T-helper 17 cell (primary cell): Measurements from ENCODE around the gene PGAM4. TPM values are rescaled to one million over a fixed set of nuclear protein-coding genes. Genes with fewer than 3 reads are reported as not detected.
A peak's percentile ranks its signal among the peaks of the same experiment; 100 is the strongest.
"Not testable (repeated sequence)": the region's sequence is repeated elsewhere in the genome, so short reads cannot be mapped to it uniquely, and the experiment has no call there.

ENCODE experiments used
- ATAC-seq: fragments of 150-1000 bp; cut with Tn5 transposase; 2 replicates; pipeline ENCODE4 v1.10.0; 2021; ENCODE audit warnings: mild to moderate bottlenecking, moderate library complexity
- DNase-seq, 3 donors: peaks; one replicate each; pipeline versions ENCODE4 v3.0.0 to v3.0.0-alpha.2; 2020 to 2021
- H3K9me3 ChIP-seq: one replicate; pipeline ENCODE4 v1.7.0; 2013; ENCODE audit warnings: low read length, mild to moderate bottlenecking; ENCODE audit not compliant: control insufficient read depth, poor library complexity, severe bottlenecking
- H3K27ac Mint-ChIP-seq: one replicate; pipeline ENCODE4 v1.8.0; 2022; ENCODE audit warnings: mild to moderate bottlenecking, moderate library complexity, mixed read lengths
- H3K27me3 Mint-ChIP-seq: one replicate; pipeline ENCODE4 v1.8.0; 2022; ENCODE audit warnings: mixed read lengths
- H3K36me3 Mint-ChIP-seq: one replicate; pipeline ENCODE4 v1.8.0; 2022; ENCODE audit warnings: low read depth, mixed read lengths
- H3K4me1 Mint-ChIP-seq: one replicate; pipeline ENCODE4 v1.8.0; 2022; ENCODE audit warnings: mild to moderate bottlenecking, mixed read lengths
- H3K4me3 Mint-ChIP-seq: one replicate; pipeline ENCODE4 v1.8.0; 2022; ENCODE audit warnings: mild to moderate bottlenecking, moderate library complexity, mixed read lengths
- total RNA-seq, 4 donors: library from RNA in 2 of 4; stranded (reverse) in 2 of 4; gene quantifications; one replicate each; pipeline ENCODE4 v1.2.3 and lab custom pipeline; 2022 to 2026

Gene PGAM4
- total RNA-seq, 2 donors from 2014 or later: not detected

- H3K27ac Mint-ChIP-seq: no peak overlapping the region
- H3K36me3 Mint-ChIP-seq: no peaks in the 10 kb centered on the region
- no peaks in the 10 kb centered on the region for H3K9me3 ChIP-seq
- peaks cover 2% of the 10 kb centered on the region for H3K4me1 Mint-ChIP-seq
- ATAC-seq (no peak), DNase-seq (no peak)
- H3K4me3 Mint-ChIP-seq: no peak overlapping the region
- no peaks in the 10 kb centered on the region for H3K27me3 Mint-ChIP-seq
Observed at GRCh38 chrX:77949840-77950239, 19.6 kb downstream of the PGAM4 start.

DNA sequence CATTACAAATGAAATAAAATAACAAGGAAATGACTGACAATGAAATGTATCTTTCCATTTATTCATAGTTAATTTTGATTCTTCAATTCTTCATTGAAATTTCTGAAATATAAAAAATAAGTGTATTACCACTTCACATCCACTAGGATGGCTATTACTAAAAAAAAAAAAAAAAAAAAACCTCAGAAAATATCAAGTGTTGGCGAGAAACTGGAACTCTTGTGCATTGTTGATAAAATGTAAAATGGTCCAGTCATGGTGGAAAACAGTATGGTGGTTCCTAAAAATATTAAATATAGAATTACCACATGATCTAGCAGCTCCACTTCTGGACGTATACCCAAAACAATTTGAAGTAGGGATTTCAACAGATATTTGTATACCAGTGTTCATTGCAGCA lies 22.9 kb downstream of the PGAM4 start:
- peaks cover 2% of the 10 kb centered on the region for H3K4me1 Mint-ChIP-seq
- no peak overlapping the region for H3K27ac Mint-ChIP-seq
- ATAC-seq (no peak), DNase-seq (no peak)
- H3K9me3 ChIP-seq: no peaks in the 10 kb centered on the region
- no peaks in the 10 kb centered on the region for H3K36me3 Mint-ChIP-seq
- no peak overlapping the region for H3K4me3 Mint-ChIP-seq
- no peaks in the 10 kb centered on the region for H3K27me3 Mint-ChIP-seq

- Mint-ChIP-seq H3K27me3 (no peaks in the 10 kb centered on the region), H3K4me3 (no peak overlapping the region), H3K4me1 (peaks cover 2% of the 10 kb centered on the region), H3K27ac (no peak overlapping the region), H3K36me3 (no peaks in the 10 kb centered on the region)
- no peaks in the 10 kb centered on the region for H3K9me3 ChIP-seq
- no peak for ATAC-seq
- DNase-seq: no peak
Observed at GRCh38 chrX:77945910-77946545, 23.4 kb downstream of the PGAM4 start.

DNA sequence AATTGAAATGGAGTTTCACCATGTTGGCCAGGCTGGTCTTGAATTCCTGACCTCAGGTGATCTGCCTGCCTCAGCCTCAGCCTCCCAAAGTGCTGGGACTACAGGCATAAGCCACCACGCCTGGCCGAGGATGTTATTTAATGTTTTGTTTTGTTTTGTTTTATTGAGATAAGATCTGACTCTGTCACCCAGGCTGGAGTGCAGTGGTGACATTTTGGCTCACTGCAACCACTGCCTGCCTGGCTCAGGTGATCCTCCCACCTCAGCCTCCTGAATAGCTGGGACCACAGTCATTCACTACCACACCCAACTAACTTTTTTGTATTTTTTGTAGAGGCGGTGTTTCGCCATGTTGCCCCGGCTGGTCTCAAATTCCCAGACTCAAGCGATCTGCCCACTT lies 24.4 kb downstream of the PGAM4 start:
- not testable (repeated sequence) for H3K36me3 Mint-ChIP-seq, H3K4me3 Mint-ChIP-seq, H3K27ac Mint-ChIP-seq, H3K27me3 Mint-ChIP-seq, ATAC-seq, DNase-seq, H3K9me3 ChIP-seq, H3K4me1 Mint-ChIP-seq

GRCh38 chrX:77938083-77938680 lies 31.3 kb downstream of the PGAM4 start:
- Mint-ChIP-seq H3K36me3 (no peaks in the 10 kb centered on the region), H3K4me3 (no peak overlapping the region), H3K4me1 (peaks cover 3% of the 10 kb centered on the region), H3K27me3 (no peaks in the 10 kb centered on the region), H3K27ac (no peak overlapping the region)
- ATAC-seq (no peak), DNase-seq (no peak)
- no peaks in the 10 kb centered on the region for H3K9me3 ChIP-seq

- ATAC-seq (no peak), DNase-seq (no peak)
- H3K4me1 Mint-ChIP-seq: peaks cover 2% of the 10 kb centered on the region
- no peaks in the 10 kb centered on the region for H3K9me3 ChIP-seq
- no peak overlapping the region for H3K27ac Mint-ChIP-seq
- no peaks in the 10 kb centered on the region for H3K36me3 Mint-ChIP-seq
- no peaks in the 10 kb centered on the region for H3K27me3 Mint-ChIP-seq
- no peak overlapping the region for H3K4me3 Mint-ChIP-seq
Observed at GRCh38 chrX:77937291-77937690, 32.1 kb downstream of the PGAM4 start.

GRCh38 chrX:77936299-77936698 lies 33.1 kb downstream of the PGAM4 start:
- Mint-ChIP-seq H3K27ac (peak overlapping the region; percentile 37), H3K27me3 (no peaks in the 10 kb centered on the region), H3K36me3 (no peaks in the 10 kb centered on the region), H3K4me1 (peaks cover 2% of the 10 kb centered on the region), H3K4me3 (no peak overlapping the region)
- DNase-seq: no peak
- ATAC-seq: no peak
- no peaks in the 10 kb centered on the region for H3K9me3 ChIP-seq

DNA sequence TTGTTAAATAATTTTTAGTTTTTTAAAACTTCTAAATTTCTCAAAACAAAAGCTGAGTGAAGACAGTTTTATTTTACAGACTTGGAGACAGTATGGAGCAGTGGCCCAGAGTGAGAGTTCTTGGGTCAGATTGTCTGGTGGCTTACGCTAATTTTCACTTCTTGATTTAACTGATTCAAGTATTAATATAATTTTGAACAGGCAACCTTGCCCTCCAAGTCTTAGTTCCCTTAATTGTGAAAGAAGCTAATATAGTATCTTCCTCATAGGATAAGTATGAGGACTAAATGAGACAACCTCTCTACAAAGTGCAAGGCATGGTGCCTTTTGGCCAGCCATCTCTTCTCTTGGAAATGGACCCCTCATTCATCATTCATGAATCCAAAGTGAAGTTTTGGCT lies 33.6 kb downstream of the PGAM4 start:
- no peak for ATAC-seq
- Mint-ChIP-seq H3K27me3 (no peaks in the 10 kb centered on the region), H3K27ac (no peak overlapping the region), H3K4me1 (peaks cover 2% of the 10 kb centered on the region), H3K4me3 (no peak overlapping the region), H3K36me3 (no peaks in the 10 kb centered on the region)
- no peak for DNase-seq
- H3K9me3 ChIP-seq: no peaks in the 10 kb centered on the region

DNA sequence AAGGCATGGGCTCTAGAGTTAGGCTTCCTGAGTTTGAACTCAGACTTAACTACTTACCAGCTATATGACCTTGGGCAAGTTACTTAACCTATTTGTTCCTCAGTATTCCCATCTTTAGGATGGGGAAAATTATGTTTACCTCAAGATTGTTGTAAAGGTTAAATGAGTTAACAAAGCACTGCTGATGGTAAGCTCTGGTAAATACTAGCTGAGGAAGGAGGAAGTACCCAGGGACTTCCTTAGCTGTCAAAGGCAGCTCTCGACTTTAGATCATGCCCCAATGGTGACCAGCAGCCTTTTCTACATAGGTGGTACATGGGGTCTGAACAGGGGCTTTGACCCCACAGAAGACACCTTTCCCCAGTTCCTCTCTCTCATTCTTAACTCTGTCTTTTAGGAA lies 38.9 kb downstream of the PGAM4 start:
- no peaks in the 10 kb centered on the region for H3K9me3 ChIP-seq
- no peak overlapping the region for H3K27ac Mint-ChIP-seq
- ATAC-seq: no peak
- no peaks in the 10 kb centered on the region for H3K27me3 Mint-ChIP-seq
- H3K36me3 Mint-ChIP-seq: peaks cover 2% of the 10 kb centered on the region
- DNase-seq: no peak
- H3K4me3 Mint-ChIP-seq: no peak overlapping the region
- no peaks in the 10 kb centered on the region for H3K4me1 Mint-ChIP-seq

GRCh38 chrX:77925764-77926163 lies 43.7 kb downstream of the PGAM4 start:
- Mint-ChIP-seq H3K27me3 (no peaks in the 10 kb centered on the region), H3K36me3 (peaks cover 2% of the 10 kb centered on the region), H3K4me1 (peaks cover 5% of the 10 kb centered on the region), H3K27ac (no peak overlapping the region), H3K4me3 (no peak overlapping the region)
- no peaks in the 10 kb centered on the region for H3K9me3 ChIP-seq
- no peak for DNase-seq
- no peak for ATAC-seq

- DNase-seq (no peak), ATAC-seq (no peak)
- H3K36me3 Mint-ChIP-seq: peaks cover 2% of the 10 kb centered on the region
- H3K4me1 Mint-ChIP-seq: peaks cover 5% of the 10 kb centered on the region
- no peaks in the 10 kb centered on the region for H3K9me3 ChIP-seq
- H3K27ac Mint-ChIP-seq: no peak overlapping the region
- H3K27me3 Mint-ChIP-seq: no peaks in the 10 kb centered on the region
- H3K4me3 Mint-ChIP-seq: no peak overlapping the region
Observed at GRCh38 chrX:77924320-77924859, 45.0 kb downstream of the PGAM4 start.

DNA sequence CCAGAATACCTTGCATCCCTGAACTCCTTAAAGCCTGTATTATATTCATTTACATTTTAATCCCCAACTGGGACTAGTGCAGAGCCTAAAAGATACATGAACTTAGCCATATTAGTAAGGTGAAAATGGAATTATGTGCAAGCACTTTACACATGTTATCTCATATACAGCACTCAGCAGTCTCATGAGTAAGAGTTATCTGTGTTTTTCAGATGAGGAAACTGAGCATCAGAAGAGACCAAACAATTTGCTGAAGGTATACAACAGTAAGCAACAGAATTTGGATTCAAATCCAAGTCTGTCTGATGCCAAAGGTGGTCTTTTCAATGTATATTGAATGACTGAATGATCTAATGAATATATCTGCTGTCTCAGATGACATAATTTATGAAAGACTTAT lies 46.7 kb downstream of the PGAM4 start:
- no peaks in the 10 kb centered on the region for H3K36me3 Mint-ChIP-seq
- no peak for ATAC-seq

DNA sequence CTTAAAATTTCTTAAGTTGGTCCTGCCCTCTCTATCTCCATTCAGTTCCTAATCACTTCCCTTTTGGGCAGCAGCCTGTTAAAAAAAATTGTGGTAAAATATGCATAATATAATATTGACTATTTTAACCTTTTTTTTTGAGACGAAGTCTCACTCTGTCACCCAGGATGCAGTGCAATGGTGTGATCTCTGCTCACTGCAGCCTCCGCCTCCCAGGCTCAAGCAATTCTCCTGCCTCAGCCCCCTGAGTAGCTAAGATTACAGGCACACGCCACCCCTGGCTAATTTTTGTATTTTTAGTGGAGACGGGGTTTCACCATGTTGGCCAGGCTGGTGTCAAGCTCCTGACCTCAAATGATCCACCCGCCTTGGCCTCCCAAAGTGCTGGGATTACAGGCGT lies 50.1 kb downstream of the PGAM4 start:
- H3K4me1 Mint-ChIP-seq: peaks cover 17% of the 10 kb centered on the region
- not testable (repeated sequence) for H3K4me3 Mint-ChIP-seq, H3K27ac Mint-ChIP-seq, H3K27me3 Mint-ChIP-seq, H3K36me3 Mint-ChIP-seq, H3K9me3 ChIP-seq, ATAC-seq, DNase-seq

More for the DNA sequence above, 46.7 kb downstream of the PGAM4 start:
- no peaks in the 10 kb centered on the region for H3K9me3 ChIP-seq
- Mint-ChIP-seq H3K4me1 (peaks cover 6% of the 10 kb centered on the region), H3K27ac (no peak overlapping the region), H3K4me3 (no peak overlapping the region), H3K27me3 (no peaks in the 10 kb centered on the region)
- DNase-seq: no peak

DNA sequence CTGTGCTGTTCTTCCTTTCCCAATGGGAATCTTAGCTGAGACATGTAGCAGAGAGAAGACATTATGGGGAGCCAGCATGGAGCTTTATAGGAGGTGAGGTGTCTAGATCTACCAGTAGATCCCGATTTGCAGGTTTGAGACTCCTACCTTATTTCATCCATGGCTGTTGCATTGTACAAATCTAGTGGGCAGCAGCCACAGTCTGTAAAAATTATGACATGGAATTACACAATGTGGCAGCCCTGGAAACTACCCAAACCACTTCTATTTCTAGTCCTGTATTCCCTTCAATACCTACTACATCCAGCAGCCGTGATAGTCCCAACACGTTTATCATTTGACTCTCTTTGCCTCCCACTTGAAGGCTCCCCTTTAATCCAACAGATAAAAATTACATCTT lies 50.9 kb downstream of the PGAM4 start:
- H3K9me3 ChIP-seq: no peaks in the 10 kb centered on the region
- Mint-ChIP-seq H3K4me3 (no peak overlapping the region), H3K4me1 (peaks cover 19% of the 10 kb centered on the region), H3K36me3 (no peaks in the 10 kb centered on the region), H3K27me3 (no peaks in the 10 kb centered on the region), H3K27ac (no peak overlapping the region)
- ATAC-seq (no peak), DNase-seq (no peak)
